IPS DF 6.9 (cell line): ENCODE measurements around the gene TNS3.

Experiments
- DNase-seq: peaks from one replicate; pipeline ENCODE4 v3.0.0-alpha.2; 2013; ENCODE audit warnings: low read depth, low spot score
- H3K27ac ChIP-seq: one replicate; pipeline ENCODE4 v1.5.1; 2013; ENCODE audit warnings: low read length, control low read depth
- H3K27me3 ChIP-seq: 2 replicates; pipeline ENCODE4 v1.6.1; 2013; ENCODE audit warnings: mild to moderate bottlenecking, low read length; ENCODE audit not compliant: control insufficient read depth, insufficient read depth
- H3K36me3 ChIP-seq: 2 replicates; pipeline ENCODE4 v1.6.1; 2013; ENCODE audit warnings: low read length; ENCODE audit not compliant: control insufficient read depth, insufficient read depth
- H3K4me1 ChIP-seq: 2 replicates; pipeline ENCODE4 v1.6.1; 2013; ENCODE audit warnings: low read length; ENCODE audit not compliant: control insufficient read depth, insufficient read depth
- H3K4me3 ChIP-seq: 2 replicates; pipeline ENCODE4 v1.5.1; 2013; ENCODE audit warnings: mild to moderate bottlenecking, low read length
- H3K9me3 ChIP-seq: 2 replicates; pipeline ENCODE4 v1.6.1; 2013; ENCODE audit warnings: low read length, inconsistent platforms; ENCODE audit not compliant: control insufficient read depth, insufficient read depth
- WGBS: extraction: QIAGEN DNeasy Blood & Tissue Kit; methylation state at CpG from one replicate; pipeline ENCODE4 v1.1.7; 2013; ENCODE audit warnings: mixed read lengths, missing lambda C conversion rate; ENCODE audit not compliant: insufficient read length, insufficient coverage; 5-methylcytosine and 5-hydroxymethylcytosine counted together

Gene TNS3

GRCh38 chr7:47503281-47503680 lies 78.6 kb downstream of the TNS3 start:
- no peak for DNase-seq
- Histone ChIP-seq H3K27ac (no peak overlapping the region), H3K27me3 (no peaks in the 10 kb centered on the region), H3K4me3 (no peak overlapping the region), H3K36me3 (no peaks in the 10 kb centered on the region), H3K9me3 (no peaks in the 10 kb centered on the region), H3K4me1 (0 out of 2 replicates have a peak, but pooled peaks cover 1% of the 10 kb centered on the region)

GRCh38 chr7:47502240-47502877 lies 79.6 kb downstream of the TNS3 start:
- no peak for DNase-seq
- H3K4me3 ChIP-seq, result no peak overlapping the region
- H3K4me1 ChIP-seq, result 0 out of 2 replicates have a peak, but pooled peaks cover 1% of the 10 kb centered on the region
- no peak overlapping the region for H3K27ac ChIP-seq
- no CpG with 5 or more reads among the region's 12 CpGs for WGBS
- no peaks in the 10 kb centered on the region for H3K27me3 ChIP-seq
- H3K9me3 ChIP-seq, result no peaks in the 10 kb centered on the region
- H3K36me3 ChIP-seq, result no peaks in the 10 kb centered on the region

GRCh38 chr7:47501406-47501805 lies 80.5 kb downstream of the TNS3 start:
- H3K9me3 ChIP-seq, result no peaks in the 10 kb centered on the region
- H3K4me1 ChIP-seq, result 0 out of 2 replicates have a peak, but pooled peaks cover 1% of the 10 kb centered on the region
- H3K27ac ChIP-seq, result no peak overlapping the region
- no peaks in the 10 kb centered on the region for H3K36me3 ChIP-seq
- no peaks in the 10 kb centered on the region for H3K27me3 ChIP-seq
- H3K4me3 ChIP-seq, result no peak overlapping the region
- no CpG with 5 or more reads among the region's 11 CpGs for WGBS
- DNase-seq, result no peak

GRCh38 chr7:47500103-47500563 lies 81.8 kb downstream of the TNS3 start:
- WGBS, result no CpG with 5 or more reads among the region's 15 CpGs

GRCh38 chr7:47498229-47499056 lies 83.5 kb downstream of the TNS3 start:
- H3K4me1 ChIP-seq, result peaks cover 3% of the 10 kb centered on the region

More at GRCh38 chr7:47500103-47500563, 81.8 kb downstream of the TNS3 start:
- Histone ChIP-seq H3K4me1 (peaks cover 4% of the 10 kb centered on the region), H3K27ac (no peak overlapping the region), H3K27me3 (no peaks in the 10 kb centered on the region), H3K9me3 (no peaks in the 10 kb centered on the region), H3K36me3 (no peaks in the 10 kb centered on the region), H3K4me3 (no peak overlapping the region)
- DNase-seq, result no peak

GRCh38 chr7:47497367-47498096 lies 84.4 kb downstream of the TNS3 start:
- H3K4me3 ChIP-seq, result no peak overlapping the region
- no peak for DNase-seq
- no peaks in the 10 kb centered on the region for H3K36me3 ChIP-seq
- no peaks in the 10 kb centered on the region for H3K27me3 ChIP-seq
- no peak overlapping the region for H3K27ac ChIP-seq
- no peaks in the 10 kb centered on the region for H3K9me3 ChIP-seq
- no CpG with 5 or more reads among the region's 12 CpGs for WGBS
- peaks cover 3% of the 10 kb centered on the region for H3K4me1 ChIP-seq

More at GRCh38 chr7:47498229-47499056, 83.5 kb downstream of the TNS3 start:
- DNase-seq, result no peak
- no peak overlapping the region for H3K4me3 ChIP-seq
- no peaks in the 10 kb centered on the region for H3K36me3 ChIP-seq
- no peaks in the 10 kb centered on the region for H3K9me3 ChIP-seq
- WGBS, result no CpG with 5 or more reads among the region's 17 CpGs
- H3K27me3 ChIP-seq, result no peaks in the 10 kb centered on the region
- no peak overlapping the region for H3K27ac ChIP-seq

- no peak overlapping the region for H3K27ac ChIP-seq
- H3K36me3 ChIP-seq, result no peaks in the 10 kb centered on the region
- H3K9me3 ChIP-seq, result no peaks in the 10 kb centered on the region
- H3K27me3 ChIP-seq, result no peaks in the 10 kb centered on the region
- H3K4me1 ChIP-seq, result peaks cover 3% of the 10 kb centered on the region
- no peak overlapping the region for H3K4me3 ChIP-seq
- WGBS, result no CpG with 5 or more reads among the region's 7 CpGs
- no peak for DNase-seq
Observed at GRCh38 chr7:47496666-47497065, 85.2 kb downstream of the TNS3 start.

- H3K27ac ChIP-seq, result no peak overlapping the region
- WGBS, result no CpG with 5 or more reads among the region's 11 CpGs
Observed at GRCh38 chr7:47496056-47496665, 85.8 kb downstream of the TNS3 start.

GRCh38 chr7:47493976-47494911 lies 87.7 kb downstream of the TNS3 start:
- Histone ChIP-seq H3K4me1 (peaks cover 4% of the 10 kb centered on the region), H3K9me3 (no peaks in the 10 kb centered on the region), H3K36me3 (no peaks in the 10 kb centered on the region), H3K27me3 (no peaks in the 10 kb centered on the region), H3K4me3 (no peak overlapping the region), H3K27ac (no peak overlapping the region)
- no peak for DNase-seq
- no CpG with 5 or more reads among the region's 14 CpGs for WGBS

More at GRCh38 chr7:47496056-47496665, 85.8 kb downstream of the TNS3 start:
- Histone ChIP-seq H3K27me3 (no peaks in the 10 kb centered on the region), H3K9me3 (no peaks in the 10 kb centered on the region), H3K4me1 (peaks cover 4% of the 10 kb centered on the region), H3K4me3 (no peak overlapping the region), H3K36me3 (no peaks in the 10 kb centered on the region)
- no peak for DNase-seq
